ENCODE measurements around the gene CDCA4. TPM values are rescaled to one million over a fixed set of nuclear protein-coding genes. Genes with fewer than 3 reads are reported as not detected.

CDCA4 gene
- total RNA-seq, 1 donor from 2014 or later: 50.8 TPM

DNA sequence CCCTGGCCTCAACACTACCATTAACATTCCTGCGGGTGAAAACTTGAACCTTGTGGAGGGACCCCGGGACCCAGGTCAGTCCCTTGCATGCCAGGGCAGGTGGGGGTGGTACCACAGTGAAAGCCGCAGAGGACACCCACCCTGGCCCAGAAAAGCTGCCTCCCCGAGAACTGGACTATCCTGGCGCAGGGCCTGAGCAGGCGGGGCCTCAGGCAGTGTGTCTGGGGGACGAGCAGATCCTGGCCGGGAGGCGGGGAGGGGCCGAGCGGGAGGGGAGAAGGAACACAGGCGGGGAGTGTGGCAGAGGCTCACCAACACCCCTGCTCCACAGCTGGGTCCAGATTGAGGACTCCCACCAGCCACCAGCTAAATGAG lies 52.7 kb downstream of the CDCA4 start:
- FAIRE-seq (no peak), DNase-seq (ENCODE audit: low read depth) (peak; percentile 53)
- H3K27me3 ChIP-seq (ENCODE audit: control insufficient read depth, insufficient read depth, low read length): no peaks in the 10 kb centered on the region
- H3K36me3 ChIP-seq (ENCODE audit: control insufficient read depth, insufficient read depth, low read length): peaks cover 20% of the 10 kb centered on the region
- TF ChIP-seq, protein P1, sequence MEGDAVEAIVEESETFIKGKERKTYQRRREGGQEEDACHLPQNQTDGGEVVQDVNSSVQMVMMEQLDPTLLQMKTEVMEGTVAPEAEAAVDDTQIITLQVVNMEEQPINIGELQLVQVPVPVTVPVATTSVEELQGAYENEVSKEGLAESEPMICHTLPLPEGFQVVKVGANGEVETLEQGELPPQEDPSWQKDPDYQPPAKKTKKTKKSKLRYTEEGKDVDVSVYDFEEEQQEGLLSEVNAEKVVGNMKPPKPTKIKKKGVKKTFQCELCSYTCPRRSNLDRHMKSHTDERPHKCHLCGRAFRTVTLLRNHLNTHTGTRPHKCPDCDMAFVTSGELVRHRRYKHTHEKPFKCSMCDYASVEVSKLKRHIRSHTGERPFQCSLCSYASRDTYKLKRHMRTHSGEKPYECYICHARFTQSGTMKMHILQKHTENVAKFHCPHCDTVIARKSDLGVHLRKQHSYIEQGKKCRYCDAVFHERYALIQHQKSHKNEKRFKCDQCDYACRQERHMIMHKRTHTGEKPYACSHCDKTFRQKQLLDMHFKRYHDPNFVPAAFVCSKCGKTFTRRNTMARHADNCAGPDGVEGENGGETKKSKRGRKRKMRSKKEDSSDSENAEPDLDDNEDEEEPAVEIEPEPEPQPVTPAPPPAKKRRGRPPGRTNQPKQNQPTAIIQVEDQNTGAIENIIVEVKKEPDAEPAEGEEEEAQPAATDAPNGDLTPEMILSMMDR (IDR thresholded peaks at IDR 0.05; ENCODE audit: insufficient read depth, low read length, severe bottlenecking): no peak
- peak overlapping the region; percentile 72 for H3K4me3 ChIP-seq (ENCODE audit: low read depth, low read length)

DNA sequence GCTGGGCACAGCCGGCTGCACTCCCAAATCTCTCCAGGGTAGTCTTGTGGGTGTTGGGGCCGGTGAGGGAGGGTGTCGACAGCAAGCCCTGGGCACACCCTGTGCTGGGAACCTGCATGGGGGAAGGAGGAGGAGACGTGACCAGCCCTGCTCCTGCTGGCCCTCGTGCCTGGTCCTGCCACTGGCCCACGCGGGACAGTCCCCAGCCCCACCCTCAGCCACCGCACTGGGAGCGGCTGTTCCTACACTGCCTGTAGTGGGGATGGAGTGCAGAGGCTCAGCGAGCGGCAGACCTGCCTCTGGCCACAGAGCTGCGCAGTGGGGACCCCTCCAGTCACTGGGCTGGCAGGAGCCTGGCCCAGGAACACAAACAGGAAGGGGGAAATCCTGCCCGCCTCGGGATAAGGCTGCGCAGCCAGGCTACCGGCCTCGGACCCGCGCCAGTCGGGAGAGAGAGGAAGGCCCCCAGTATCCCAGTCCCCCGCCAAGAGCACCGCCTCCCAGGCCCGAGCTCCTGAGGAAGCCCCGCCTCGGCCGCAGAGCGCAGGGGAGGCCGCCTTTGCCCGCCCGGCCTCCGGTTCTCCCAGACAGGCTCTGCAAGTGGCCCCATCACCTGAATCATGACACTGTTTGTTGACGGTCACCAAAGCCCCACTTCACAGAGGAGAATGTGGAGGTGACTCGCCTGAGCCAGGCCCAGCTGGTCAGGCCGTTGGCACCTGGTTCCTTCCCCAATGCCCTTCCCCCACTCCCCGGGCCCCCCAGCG lies 53.3 kb downstream of the CDCA4 start:
- Histone ChIP-seq H3K4me3 (ENCODE audit: low read depth, low read length) (peak overlapping the region; percentile 72), H3K27me3 (ENCODE audit: control insufficient read depth, insufficient read depth, low read length) (no peaks in the 10 kb centered on the region), H3K36me3 (ENCODE audit: control insufficient read depth, insufficient read depth, low read length) (peaks cover 20% of the 10 kb centered on the region)
- DNase-seq (ENCODE audit: low read depth) (peak; percentile 67), FAIRE-seq (peak; percentile 91)
- TF ChIP-seq, protein P1 (IDR thresholded peaks at IDR 0.05; ENCODE audit: insufficient read depth, low read length, severe bottlenecking): no peak

DNA sequence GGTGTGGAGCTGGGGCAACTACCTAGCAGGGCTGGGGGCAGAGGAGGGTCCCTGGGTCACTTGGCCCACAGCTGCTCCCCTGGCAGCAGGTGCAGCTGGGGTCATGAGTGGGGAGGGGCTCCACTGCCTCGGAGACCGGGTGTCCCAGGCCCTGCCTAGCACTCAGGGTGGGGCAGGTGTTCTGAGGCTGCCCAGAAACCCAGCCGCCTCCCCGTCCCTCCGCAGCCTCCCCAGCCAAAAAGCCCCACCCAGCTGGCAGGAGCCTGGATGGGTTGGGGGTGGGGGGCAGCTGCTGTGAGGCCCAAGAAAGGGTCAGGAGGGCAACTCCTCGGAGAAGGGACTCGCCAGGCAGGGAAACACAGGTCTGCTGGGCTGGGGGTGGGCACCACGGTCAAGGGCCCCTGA lies 53.9 kb downstream of the CDCA4 start:
- TF ChIP-seq, protein P1 (IDR thresholded peaks at IDR 0.05; ENCODE audit: insufficient read depth, low read length, severe bottlenecking): no peak
- Histone ChIP-seq H3K4me3 (ENCODE audit: low read depth, low read length) (peak overlapping the region; percentile 72), H3K36me3 (ENCODE audit: control insufficient read depth, insufficient read depth, low read length) (peaks cover 24% of the 10 kb centered on the region), H3K27me3 (ENCODE audit: control insufficient read depth, insufficient read depth, low read length) (no peaks in the 10 kb centered on the region)
- DNase-seq (ENCODE audit: low read depth) (no peak), FAIRE-seq (no peak)

- DNase-seq (ENCODE audit: low read depth) (no peak), FAIRE-seq (no peak)
- Histone ChIP-seq H3K4me3 (ENCODE audit: low read depth, low read length) (no peak overlapping the region), H3K36me3 (ENCODE audit: control insufficient read depth, insufficient read depth, low read length) (peaks cover 28% of the 10 kb centered on the region), H3K27me3 (ENCODE audit: control insufficient read depth, insufficient read depth, low read length) (no peaks in the 10 kb centered on the region)
- TF ChIP-seq, protein P1 (IDR thresholded peaks at IDR 0.05; ENCODE audit: insufficient read depth, low read length, severe bottlenecking): no peak
Measured at GRCh38 chr14:104966261-104966865, 54.5 kb downstream of the CDCA4 start.

DNA sequence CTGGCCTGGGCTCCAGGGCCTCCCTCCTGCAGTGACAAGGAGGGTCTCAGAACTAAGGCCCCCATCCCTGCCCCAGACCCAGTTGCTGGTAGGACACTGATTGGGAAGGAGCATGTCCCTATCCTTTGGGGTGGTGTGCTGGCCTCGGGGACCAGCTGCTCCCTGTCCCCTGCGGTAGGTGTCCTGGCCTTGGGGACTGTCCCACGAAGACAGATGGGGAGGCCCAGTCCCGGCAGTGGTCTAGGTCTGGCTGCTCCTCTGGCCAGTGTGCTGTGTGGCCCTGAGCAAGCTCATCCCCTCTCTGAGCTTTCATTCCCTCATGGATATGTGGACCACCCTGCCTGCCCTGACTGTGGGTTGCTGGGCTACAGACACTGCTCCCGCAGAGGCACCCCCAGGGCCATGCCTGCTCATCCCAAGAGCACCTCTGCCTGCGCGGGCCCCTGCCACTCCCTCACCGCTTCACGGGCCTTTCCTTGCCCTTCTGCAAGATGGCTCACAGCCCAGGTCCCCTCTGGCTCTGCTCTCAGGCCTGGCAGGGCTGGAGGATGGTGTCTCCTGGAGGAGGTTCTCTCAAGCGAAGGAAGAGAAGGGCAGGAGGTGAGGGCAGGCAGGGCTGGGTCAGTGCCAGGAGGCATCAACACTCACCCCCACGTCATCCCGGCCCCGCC lies 55.2 kb downstream of the CDCA4 start:
- Histone ChIP-seq H3K36me3 (ENCODE audit: control insufficient read depth, insufficient read depth, low read length) (peaks cover 28% of the 10 kb centered on the region), H3K27me3 (ENCODE audit: control insufficient read depth, insufficient read depth, low read length) (no peaks in the 10 kb centered on the region), H3K4me3 (ENCODE audit: low read depth, low read length) (no peak overlapping the region)
- FAIRE-seq (no peak), DNase-seq (ENCODE audit: low read depth) (no peak)
- TF ChIP-seq, protein P1 (IDR thresholded peaks at IDR 0.05; ENCODE audit: insufficient read depth, low read length, severe bottlenecking): no peak
